Subcutaneous adipose tissue (tissue), 4 donors: Measurements from ENCODE around the gene DVL2. TPM values are rescaled to one million over a fixed set of nuclear protein-coding genes. Genes with fewer than 3 reads are reported as not detected.

ENCODE experiments used
- total RNA-seq, 4 donors: library from RNA; depleted of rRNA; stranded (reverse); fragments of >200 nt; gene quantifications; one replicate each; pipeline ENCODE4 v1.1.0, GENCODE V29; 2016
- TF ChIP-seq, protein P1 (sequence below): fragments of 450-650 bp; IDR thresholded peaks from one replicate; pipeline ENCODE4 v1.5.1; 2016; ENCODE audit warnings: low read depth, mild to moderate bottlenecking, control low read depth, antibody characterized with exemption, moderate library complexity

The DVL2 gene
- total RNA-seq, 4 donors from 2014 or later = 23.5 to 36.5 (median 27.1) TPM

DNA sequence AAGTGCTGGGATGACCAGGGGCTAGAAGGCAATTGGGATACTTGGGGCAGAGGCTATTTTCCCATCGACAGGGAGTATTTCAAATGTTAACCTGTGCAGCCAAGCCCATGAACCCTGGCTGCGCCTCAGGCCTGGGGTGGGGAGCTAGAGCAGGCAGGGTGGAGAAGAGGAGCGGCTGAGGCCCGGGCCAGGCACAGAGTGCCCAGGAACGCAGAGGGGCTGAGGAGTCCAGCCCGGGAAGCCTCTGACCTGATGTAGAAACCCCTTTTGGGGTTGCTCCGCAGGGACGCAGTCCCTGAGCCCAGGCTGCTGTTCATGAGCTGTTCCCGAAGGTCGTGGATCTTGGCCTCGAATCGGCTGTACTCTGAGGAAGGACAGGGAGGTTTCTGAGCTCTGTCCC, 38.3 kb downstream of the DVL2 start:
- TF ChIP-seq, protein P1, sequence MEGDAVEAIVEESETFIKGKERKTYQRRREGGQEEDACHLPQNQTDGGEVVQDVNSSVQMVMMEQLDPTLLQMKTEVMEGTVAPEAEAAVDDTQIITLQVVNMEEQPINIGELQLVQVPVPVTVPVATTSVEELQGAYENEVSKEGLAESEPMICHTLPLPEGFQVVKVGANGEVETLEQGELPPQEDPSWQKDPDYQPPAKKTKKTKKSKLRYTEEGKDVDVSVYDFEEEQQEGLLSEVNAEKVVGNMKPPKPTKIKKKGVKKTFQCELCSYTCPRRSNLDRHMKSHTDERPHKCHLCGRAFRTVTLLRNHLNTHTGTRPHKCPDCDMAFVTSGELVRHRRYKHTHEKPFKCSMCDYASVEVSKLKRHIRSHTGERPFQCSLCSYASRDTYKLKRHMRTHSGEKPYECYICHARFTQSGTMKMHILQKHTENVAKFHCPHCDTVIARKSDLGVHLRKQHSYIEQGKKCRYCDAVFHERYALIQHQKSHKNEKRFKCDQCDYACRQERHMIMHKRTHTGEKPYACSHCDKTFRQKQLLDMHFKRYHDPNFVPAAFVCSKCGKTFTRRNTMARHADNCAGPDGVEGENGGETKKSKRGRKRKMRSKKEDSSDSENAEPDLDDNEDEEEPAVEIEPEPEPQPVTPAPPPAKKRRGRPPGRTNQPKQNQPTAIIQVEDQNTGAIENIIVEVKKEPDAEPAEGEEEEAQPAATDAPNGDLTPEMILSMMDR = no peak

DNA sequence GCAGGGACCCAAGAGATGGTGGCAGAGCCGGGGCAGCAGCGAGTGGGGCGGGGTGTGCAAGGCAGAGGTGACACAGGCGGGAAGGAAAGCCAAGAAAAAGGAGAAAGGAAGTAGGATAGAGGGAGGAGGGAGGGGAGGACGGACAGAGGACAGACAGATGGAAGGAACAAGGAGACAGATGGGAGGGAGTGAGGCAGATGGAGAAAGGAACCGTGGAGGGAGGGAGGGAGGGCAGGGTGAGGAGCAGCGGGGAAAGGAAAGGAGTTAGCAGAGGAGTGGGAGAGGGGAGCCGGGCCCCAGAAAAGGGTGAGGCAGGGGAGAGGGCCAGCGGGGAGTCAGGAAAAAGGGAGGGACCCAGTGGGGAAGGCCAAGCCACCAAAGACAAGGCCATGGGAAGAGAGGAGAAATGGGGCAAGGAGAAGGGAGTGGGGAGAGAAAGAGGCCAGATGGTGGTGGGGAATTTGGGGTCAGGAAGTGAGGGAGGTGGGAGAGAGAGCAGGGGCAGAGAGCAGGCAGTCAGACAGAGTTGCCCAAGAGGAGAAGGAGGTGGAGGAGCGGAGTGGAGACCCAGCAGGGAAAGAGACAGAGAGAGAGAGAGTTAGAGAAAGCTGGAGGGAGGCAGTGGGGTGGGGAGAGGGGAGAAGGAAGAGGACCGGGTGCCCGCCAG, 41.9 kb downstream of the DVL2 start:
- TF ChIP-seq, protein P1 = no peak

DNA sequence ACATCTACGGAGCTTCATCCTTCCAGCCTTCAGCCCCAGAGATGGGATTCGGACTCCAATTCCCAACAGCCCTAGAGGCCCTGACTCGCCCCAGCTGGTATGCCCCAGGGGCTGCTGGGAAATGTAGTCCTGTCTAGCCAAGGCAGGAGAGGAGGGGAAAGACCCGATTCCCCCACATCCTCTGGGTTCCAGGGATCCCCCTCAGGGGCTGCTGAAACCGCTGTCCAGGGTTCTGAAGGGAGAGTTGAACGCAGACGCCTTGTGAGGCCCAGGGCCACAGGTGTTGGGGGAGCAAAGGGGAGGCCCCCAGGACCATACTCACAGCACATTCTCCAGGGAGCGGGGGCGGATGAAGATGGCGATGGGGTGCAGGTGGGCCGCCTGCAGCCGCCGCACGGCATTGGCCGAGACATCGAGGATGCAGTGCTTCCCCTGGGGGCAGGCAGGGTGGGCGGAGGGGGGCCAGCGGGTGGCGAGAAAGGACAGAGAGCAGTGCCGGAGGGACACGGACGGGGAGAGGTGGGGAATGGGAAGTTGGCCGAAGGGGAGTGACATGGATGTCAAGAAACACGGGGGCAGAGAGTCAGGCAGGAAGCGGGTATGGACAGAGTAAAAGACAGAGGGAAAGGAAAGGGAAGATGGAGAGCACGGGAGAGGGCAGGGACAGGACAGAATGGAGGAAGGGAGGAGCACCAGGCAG, 42.6 kb downstream of the DVL2 start:
- TF ChIP-seq, protein P1 = no peak

DNA sequence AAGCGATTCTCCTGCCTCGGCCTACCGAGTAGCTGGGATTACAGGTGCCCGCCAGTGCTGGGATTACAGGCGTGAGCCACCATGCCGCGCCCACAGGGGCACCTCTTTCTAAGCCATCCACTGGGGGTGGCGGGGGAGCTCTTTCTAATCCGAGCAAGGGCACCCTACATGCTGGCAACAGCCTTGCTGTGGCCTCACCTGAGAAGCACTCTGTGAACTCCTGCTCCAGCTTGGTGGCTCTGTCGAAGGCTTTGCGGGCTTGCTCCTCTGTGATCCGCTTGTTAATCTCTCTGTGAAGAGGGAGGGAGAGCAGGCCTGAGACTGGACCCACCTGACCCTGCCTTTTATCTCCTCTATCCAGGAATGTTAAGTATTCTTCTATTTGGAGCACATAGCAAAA, 43.2 kb downstream of the DVL2 start:
- TF ChIP-seq, protein P1 = no peak

DNA sequence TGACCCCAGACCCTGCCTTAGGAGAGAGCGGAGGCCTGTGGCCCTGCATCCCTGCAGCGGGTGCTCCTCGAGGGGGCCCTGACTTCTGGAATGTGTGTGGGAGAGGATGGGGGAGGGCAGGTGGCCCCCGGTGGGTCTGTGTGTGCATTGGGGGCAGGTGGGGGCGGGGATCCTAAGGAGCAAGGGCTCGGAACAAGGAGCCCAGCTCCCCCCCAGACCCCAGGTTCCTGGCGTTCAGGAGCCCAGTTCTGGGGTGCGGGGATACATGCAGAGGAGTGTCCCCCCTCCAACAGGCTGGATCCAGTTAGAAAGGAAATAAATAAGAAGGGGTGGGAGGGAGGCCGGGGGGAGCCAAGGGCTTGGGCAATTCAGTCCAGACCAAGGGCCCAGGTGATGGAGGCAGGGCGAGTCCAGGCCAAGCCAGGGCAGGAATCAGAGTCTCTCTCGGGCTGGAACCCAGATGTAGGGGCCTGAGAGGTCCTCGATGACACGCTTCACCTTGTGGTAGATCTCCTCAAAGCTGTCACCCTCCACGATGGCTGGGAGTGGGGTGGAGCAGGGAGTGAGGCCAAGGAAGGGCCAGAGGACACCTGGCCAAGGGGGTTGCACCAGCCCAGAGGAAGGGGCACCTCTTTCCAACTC, 43.9 kb downstream of the DVL2 start:
- TF ChIP-seq, protein P1 = no peak

DNA sequence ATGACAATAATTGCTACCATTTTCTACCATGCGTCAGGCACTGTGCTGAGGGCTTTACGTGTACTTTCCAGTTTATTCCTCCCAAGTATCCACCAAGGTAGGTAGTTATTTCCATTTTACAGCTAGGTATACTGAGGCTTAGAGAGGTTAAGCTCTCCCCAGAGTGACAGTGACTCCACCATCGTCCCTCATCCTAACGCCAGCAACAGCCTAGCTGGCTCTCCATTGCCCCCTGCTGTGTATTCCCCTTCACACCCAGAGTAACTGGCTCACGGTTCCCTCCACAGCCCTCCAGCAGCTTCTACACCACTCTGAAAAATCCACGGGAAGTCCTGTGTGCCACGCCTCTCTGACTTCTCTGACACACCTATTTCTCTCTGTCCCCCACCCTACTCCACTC, 48.1 kb downstream of the DVL2 start:
- TF ChIP-seq, protein P1 = no peak

DNA sequence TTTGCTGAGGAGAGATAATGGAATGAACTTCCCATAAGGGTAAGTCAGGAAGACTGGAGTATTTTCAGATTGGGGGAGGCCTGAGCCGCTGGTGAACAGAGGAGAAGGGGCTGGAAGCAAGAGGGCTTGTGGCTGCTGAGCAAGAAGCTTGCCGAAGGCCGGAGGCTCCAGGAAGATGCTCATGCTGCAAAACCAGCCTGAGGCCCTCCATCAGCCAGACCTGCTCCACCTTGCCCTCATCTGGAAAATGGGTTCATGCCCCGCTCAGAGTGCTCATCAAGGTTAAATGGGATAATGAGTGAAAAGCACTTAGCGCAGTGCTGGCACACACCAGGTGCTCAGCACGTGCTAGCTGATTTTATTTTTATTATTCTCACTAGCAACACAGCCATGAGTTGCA, 49.7 kb downstream of the DVL2 start:
- TF ChIP-seq, protein P1 = no peak
